Ovary (tissue), 3 donors: ENCODE data around the gene GPR142.

Experiments used
- EP300 ChIP-seq: sonication (generic); formaldehyde crosslinking; IDR thresholded peaks from one replicate; pipeline ENCODE4 v1.6.1; 2017; ENCODE audit warnings: antibody characterized with exemption
- POLR2A ChIP-seq: fragments of 450-650 bp; IDR thresholded peaks from one replicate; pipeline ENCODE4 v1.6.1; 2017; ENCODE audit warnings: antibody characterized with exemption, mild to moderate bottlenecking, moderate library complexity
- TF ChIP-seq, protein P1 (sequence below), 3 donors: fragments of 450-650 bp in 2 of 3; fragments of 200-600 bp in 1 of 3; IDR thresholded peaks; one replicate each; pipeline versions ENCODE4 v1.5.1 to v1.8.0; 2016 to 2022; ENCODE audit warnings: antibody characterized with exemption in 3 of 3, mild to moderate bottlenecking in 1 of 3
- donor health status: DM: no; HTN: no; CAD: no.

DNA sequence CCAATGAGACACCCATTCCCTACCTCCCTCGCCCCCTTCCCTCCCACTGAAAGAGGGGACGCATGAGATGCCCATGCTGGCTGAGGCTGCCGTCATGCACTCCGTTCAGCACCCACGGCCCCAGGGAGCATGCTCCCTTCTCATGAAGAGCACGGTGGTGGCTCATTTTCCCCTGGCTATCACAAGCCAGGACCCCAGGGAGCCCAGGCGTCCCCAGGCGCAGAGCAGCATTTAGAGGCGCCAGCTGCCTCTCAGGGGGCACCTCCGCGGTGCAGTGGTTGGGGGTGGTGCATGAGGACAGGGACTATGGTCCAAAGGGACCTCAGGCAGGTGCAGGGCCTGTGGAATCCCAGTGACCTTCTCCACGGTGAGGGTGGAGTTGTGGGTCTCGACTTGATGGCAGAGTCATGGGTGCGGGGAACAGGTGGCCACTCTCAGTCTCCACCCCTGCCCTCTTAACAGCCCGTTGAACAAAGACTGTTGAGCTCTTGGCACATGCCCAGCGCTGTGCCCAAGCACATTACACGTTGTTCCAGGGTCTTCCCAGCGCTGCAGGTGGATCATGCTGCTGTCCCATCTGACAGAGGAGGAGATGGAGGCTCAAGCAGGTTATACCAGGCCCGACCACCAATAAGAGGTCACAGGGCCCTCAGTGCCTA is 27.6 kb upstream of the GPR142 start:
- no peak for TF ChIP-seq EP300
- TF ChIP-seq, protein P1, sequence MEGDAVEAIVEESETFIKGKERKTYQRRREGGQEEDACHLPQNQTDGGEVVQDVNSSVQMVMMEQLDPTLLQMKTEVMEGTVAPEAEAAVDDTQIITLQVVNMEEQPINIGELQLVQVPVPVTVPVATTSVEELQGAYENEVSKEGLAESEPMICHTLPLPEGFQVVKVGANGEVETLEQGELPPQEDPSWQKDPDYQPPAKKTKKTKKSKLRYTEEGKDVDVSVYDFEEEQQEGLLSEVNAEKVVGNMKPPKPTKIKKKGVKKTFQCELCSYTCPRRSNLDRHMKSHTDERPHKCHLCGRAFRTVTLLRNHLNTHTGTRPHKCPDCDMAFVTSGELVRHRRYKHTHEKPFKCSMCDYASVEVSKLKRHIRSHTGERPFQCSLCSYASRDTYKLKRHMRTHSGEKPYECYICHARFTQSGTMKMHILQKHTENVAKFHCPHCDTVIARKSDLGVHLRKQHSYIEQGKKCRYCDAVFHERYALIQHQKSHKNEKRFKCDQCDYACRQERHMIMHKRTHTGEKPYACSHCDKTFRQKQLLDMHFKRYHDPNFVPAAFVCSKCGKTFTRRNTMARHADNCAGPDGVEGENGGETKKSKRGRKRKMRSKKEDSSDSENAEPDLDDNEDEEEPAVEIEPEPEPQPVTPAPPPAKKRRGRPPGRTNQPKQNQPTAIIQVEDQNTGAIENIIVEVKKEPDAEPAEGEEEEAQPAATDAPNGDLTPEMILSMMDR (IDR thresholded peaks at IDR 0.05): no peak
- TF ChIP-seq POLR2A: no peak
